Right lobe of liver (tissue), 6 donors: Measurements from ENCODE around the gene ABT1. TPM values are rescaled to one million over a fixed set of nuclear protein-coding genes. Genes with fewer than 3 reads are reported as not detected.

Experiments
- ATAC-seq, 4 donors: fragments of 200-7000 bp; cut with Tn5 transposase; one replicate each; pipeline ENCODE4 v1.9.1; 2020; ENCODE audit warnings: mild to moderate bottlenecking in 4 of 4, moderate library complexity in 4 of 4
- DNase-seq, 3 donors: peaks; one replicate each; pipeline ENCODE4 v3.0.0-alpha.2; 2020
- H3K27ac ChIP-seq, 3 donors: fragments of 200-600 bp; one replicate each; pipeline ENCODE4 v1.8.0; 2022
- H3K27me3 ChIP-seq, 2 donors: fragments of 200-600 bp; one replicate each; pipeline ENCODE4 v1.8.0; 2022
- H3K36me3 ChIP-seq, 4 donors: fragments of 200-600 bp; sonication (generic) in 1 of 4; one replicate each; pipeline versions ENCODE4 v1.5.1 to v1.8.0; 2017 to 2022; ENCODE audit warnings: control low read depth in 1 of 4
- H3K4me1 ChIP-seq, 4 donors: fragments of 200-600 bp; sonication (generic) in 1 of 4; one replicate each; pipeline versions ENCODE4 v1.5.1 to v1.8.0; 2017 to 2022; ENCODE audit warnings: control low read depth in 1 of 4
- H3K4me3 ChIP-seq, 3 donors: fragments of 200-600 bp; one replicate each; pipeline ENCODE4 v1.8.0; 2022
- H3K9me3 ChIP-seq, 4 donors: fragments of 200-600 bp; sonication (generic) in 1 of 4; one replicate each; pipeline versions ENCODE4 v1.5.1 to v1.8.0; 2017 to 2022; ENCODE audit warnings: control low read depth in 1 of 4
- CTCF ChIP-seq, 4 donors: fragments of 200-600 bp in 3 of 4; fragments of 450-650 bp in 1 of 4; IDR thresholded peaks; one replicate each; pipeline versions ENCODE4 v1.5.1 to v1.8.0; 2016 to 2022; ENCODE audit warnings: antibody characterized with exemption in 4 of 4, mild to moderate bottlenecking in 2 of 4
- POLR2A ChIP-seq: fragments of 450-650 bp; IDR thresholded peaks from one replicate; pipeline ENCODE4 v1.6.1; 2017; ENCODE audit warnings: antibody characterized with exemption, mild to moderate bottlenecking
- WGBS: methylation state at CpG from one replicate; pipeline ENCODE4 v1.1.6; 2018; ENCODE audit warnings: low coverage, low lambda C conversion rate; ENCODE audit not compliant: insufficient coverage; ENCODE audit errors: missing lambda C conversion rate; 5-methylcytosine and 5-hydroxymethylcytosine counted together
- intact Hi-C, 2 donors: fragments of 100-400 bp; cut with DNase I; formaldehyde crosslinking; loops; one replicate each; pipeline versions ENCODE4 v1.11.2 to v1.14.1; 2022
- total RNA-seq, 6 experiments: library from RNA; depleted of rRNA in 2 of 6; stranded (reverse); fragments of >200 nt in 2 of 6; fragmentation: NEBNext Ultra II Directional in 3 of 6; extraction: Animal tissue kit (Norgen Biotek cat#: 25700) in 3 of 6; gene quantifications; one replicate each; pipeline versions ENCODE4 v1.1.0 to v1.2.4, GENCODE V29; 2016 to 2023
- donor health status: DM: no; HTN: yes; CAD: no.
- donor health status: DM: no; HTN: no; CAD: no.
- donor health status: DM: no; HTN: no; CAD: no.
- donor health status: DM: no; HTN: yes; CAD: no.
- donor health status: DM: no; HTN: yes; CAD: no.

Gene ABT1
- total RNA-seq, 6 experiments from 2014 or later: 5.0 to 9.2 (median 7.0) TPM

GRCh38 chr6:26570027-26570809, 26.5 kb upstream of the ABT1 start:
- Histone ChIP-seq H3K9me3 (no peaks in the 10 kb centered on the region), H3K4me1 (no peaks in the 10 kb centered on the region), H3K36me3 (no peaks in the 10 kb centered on the region), H3K27ac (no peak overlapping the region), H3K27me3 (no peaks in the 10 kb centered on the region), H3K4me3 (no peak overlapping the region)
- intact Hi-C loops: no loop called here
- no peak for ATAC-seq
- DNase-seq: no peak
- WGBS: 66% methylated on average over 12 of the region's 21 CpGs
- no peak for TF ChIP-seq POLR2A

GRCh38 chr6:26571592-26572296, 25.0 kb upstream of the ABT1 start:
- WGBS: 7% methylated on average over 24 of the region's 24 CpGs

GRCh38 chr6:26575494-26575939, 21.2 kb upstream of the ABT1 start:
- WGBS: 63% methylated on average over 10 of the region's 10 CpGs
- no peak for TF ChIP-seq POLR2A
- no peak for TF ChIP-seq CTCF (IDR thresholded peaks at IDR 0.05)
- no peak for DNase-seq
- ATAC-seq: no peak
- peaks cover 0 to 3% (median 0%) of the 10 kb centered on the region in 4 donors for H3K4me1 ChIP-seq
- H3K27me3 ChIP-seq: peaks cover 0 to 17% of the 10 kb centered on the region in 2 donors
- H3K4me3 ChIP-seq: no peak overlapping the region
- H3K27ac ChIP-seq: no peak overlapping the region
- intact Hi-C loops: no loop called here
- no peaks in the 10 kb centered on the region for H3K36me3 ChIP-seq
- no peaks in the 10 kb centered on the region for H3K9me3 ChIP-seq

More at GRCh38 chr6:26571592-26572296, 25.0 kb upstream of the ABT1 start:
- ATAC-seq (peak; percentile 79 to 85 (median 80)), DNase-seq (peak in 2 of 3 donors; percentile 58 to 59)
- no peaks in the 10 kb centered on the region for H3K36me3 ChIP-seq
- no peaks in the 10 kb centered on the region for H3K4me1 ChIP-seq
- peak overlapping the region; percentile 33 to 51 (median 50) for H3K4me3 ChIP-seq
- H3K9me3 ChIP-seq: no peaks in the 10 kb centered on the region
- H3K27ac ChIP-seq: peak overlapping the region; percentile 49 to 66 (median 50)
- peaks cover 0 to 6% of the 10 kb centered on the region in 2 donors for H3K27me3 ChIP-seq
- TF ChIP-seq CTCF (IDR thresholded peaks at IDR 0.05): no peak
- TF ChIP-seq POLR2A: no peak
- intact Hi-C loops: no loop called here

GRCh38 chr6:26576407-26576843, 20.3 kb upstream of the ABT1 start:
- intact Hi-C loops: no loop called here
- H3K9me3 ChIP-seq: no peaks in the 10 kb centered on the region
- H3K36me3 ChIP-seq: no peaks in the 10 kb centered on the region
- 26% methylated on average over 7 of the region's 7 CpGs for WGBS
- peaks cover 0 to 3% (median 0%) of the 10 kb centered on the region in 4 donors for H3K4me1 ChIP-seq
- DNase-seq (no peak), ATAC-seq (no peak)
- H3K4me3 ChIP-seq: no peak overlapping the region
- H3K27me3 ChIP-seq: peaks cover 0 to 17% of the 10 kb centered on the region in 2 donors
- TF ChIP-seq CTCF (IDR thresholded peaks at IDR 0.05) (no peak), POLR2A (no peak)
- H3K27ac ChIP-seq: no peak overlapping the region
